Measurements from ENCODE around the gene THSD7B. TPM values are rescaled to one million over a fixed set of nuclear protein-coding genes. Genes with fewer than 3 reads are reported as not detected.

THSD7B gene
- total RNA-seq, 1 experiment from 2014 or later = 6.9 TPM

DNA sequence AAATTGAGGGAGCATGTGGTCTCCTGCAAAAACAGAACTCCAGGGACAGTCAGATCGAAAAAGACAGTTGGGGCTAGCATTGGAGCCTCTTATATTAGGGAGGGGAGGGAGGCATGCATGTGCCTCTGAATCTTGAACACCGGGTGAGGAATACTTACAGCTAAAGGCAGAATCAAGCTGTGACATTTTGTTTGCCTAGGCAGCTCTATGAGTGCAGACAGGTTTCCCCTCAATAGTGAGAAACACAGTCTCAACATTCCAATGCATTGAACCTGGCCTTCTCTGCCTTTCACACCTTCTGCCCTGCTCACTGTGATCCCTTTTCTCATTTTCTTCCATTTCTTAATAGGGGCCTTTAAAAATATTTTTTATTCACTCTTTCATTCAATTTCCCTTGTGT lies 140.4 kb downstream of the THSD7B start:
- H3K27me3 Mint-ChIP-seq (ENCODE audit: insufficient read depth, unreplicated experiment) = no peaks in the 10 kb centered on the region
- no peak overlapping the region for H3K27ac Mint-ChIP-seq (ENCODE audit: unreplicated experiment)
- peaks cover 13% of the 10 kb centered on the region for H3K4me1 Mint-ChIP-seq (ENCODE audit: low read depth, unreplicated experiment)
- no peak for DNase-seq
- H3K36me3 Mint-ChIP-seq (ENCODE audit: insufficient read depth, unreplicated experiment) = no peaks in the 10 kb centered on the region
- TF ChIP-seq, protein P1, sequence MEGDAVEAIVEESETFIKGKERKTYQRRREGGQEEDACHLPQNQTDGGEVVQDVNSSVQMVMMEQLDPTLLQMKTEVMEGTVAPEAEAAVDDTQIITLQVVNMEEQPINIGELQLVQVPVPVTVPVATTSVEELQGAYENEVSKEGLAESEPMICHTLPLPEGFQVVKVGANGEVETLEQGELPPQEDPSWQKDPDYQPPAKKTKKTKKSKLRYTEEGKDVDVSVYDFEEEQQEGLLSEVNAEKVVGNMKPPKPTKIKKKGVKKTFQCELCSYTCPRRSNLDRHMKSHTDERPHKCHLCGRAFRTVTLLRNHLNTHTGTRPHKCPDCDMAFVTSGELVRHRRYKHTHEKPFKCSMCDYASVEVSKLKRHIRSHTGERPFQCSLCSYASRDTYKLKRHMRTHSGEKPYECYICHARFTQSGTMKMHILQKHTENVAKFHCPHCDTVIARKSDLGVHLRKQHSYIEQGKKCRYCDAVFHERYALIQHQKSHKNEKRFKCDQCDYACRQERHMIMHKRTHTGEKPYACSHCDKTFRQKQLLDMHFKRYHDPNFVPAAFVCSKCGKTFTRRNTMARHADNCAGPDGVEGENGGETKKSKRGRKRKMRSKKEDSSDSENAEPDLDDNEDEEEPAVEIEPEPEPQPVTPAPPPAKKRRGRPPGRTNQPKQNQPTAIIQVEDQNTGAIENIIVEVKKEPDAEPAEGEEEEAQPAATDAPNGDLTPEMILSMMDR (IDR thresholded peaks at IDR 0.05; ENCODE audit: insufficient read depth in 1 of 2, low read depth in 1 of 2, low read length in 1 of 2, severe bottlenecking in 1 of 2, unreplicated experiment in 1 of 2) = no peak
- ChIA-PET CTCF (no interaction called here), POLR2A (no interaction called here)
- H3K9me3 ChIP-seq = no peaks in the 10 kb centered on the region
- H3K4me3 ChIP-seq (ENCODE audit: low read depth, low read length) = no peak overlapping the region
- intact Hi-C loops (cut with micrococcal nuclease; ENCODE audit: unreplicated experiment) = no loop called here
- H3K27me3 ChIP-seq (replicated peaks; ENCODE audit: control insufficient read depth, insufficient read depth, low read length) = no peaks in the 10 kb centered on the region
- H3K4me1 ChIP-seq = peaks cover 11% of the 10 kb centered on the region
- peaks cover 10% of the 10 kb centered on the region for H3K9me3 Mint-ChIP-seq (ENCODE audit: unreplicated experiment)
- no peaks in the 10 kb centered on the region for H3K36me3 ChIP-seq (ENCODE audit: control insufficient read depth, insufficient read depth, low read length)
- no TSS peak for BruUV-seq (replicated peaks)
- H3K4me3 Mint-ChIP-seq (ENCODE audit: unreplicated experiment) = no peak overlapping the region

DNA sequence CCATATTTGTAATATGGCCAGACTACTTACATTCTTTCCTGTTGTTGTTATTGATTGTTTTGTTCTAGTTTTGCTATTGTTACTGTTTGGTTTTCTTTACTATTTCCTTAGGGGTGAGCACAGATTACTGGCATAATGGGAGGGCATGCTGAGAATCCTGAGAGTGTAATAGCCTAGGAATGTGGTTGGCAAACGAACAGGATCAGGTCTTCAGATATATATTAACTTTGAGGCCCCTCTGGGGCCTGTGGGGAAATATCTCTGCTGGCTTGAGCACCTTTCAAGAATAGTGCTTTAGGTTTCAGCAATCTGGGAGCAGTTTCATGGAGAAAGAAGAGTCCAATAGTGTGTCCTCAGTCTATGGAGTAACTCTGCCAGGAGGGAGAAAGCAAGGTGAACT lies 144.4 kb downstream of the THSD7B start:
- peak overlapping the region; percentile 31 for H3K4me3 Mint-ChIP-seq (ENCODE audit: unreplicated experiment)
- H3K9me3 Mint-ChIP-seq (ENCODE audit: unreplicated experiment) = peaks cover 30% of the 10 kb centered on the region
- H3K27me3 Mint-ChIP-seq (ENCODE audit: insufficient read depth, unreplicated experiment) = no peaks in the 10 kb centered on the region
- intact Hi-C loops (cut with micrococcal nuclease; ENCODE audit: unreplicated experiment) = no loop called here
- no peaks in the 10 kb centered on the region for H3K36me3 Mint-ChIP-seq (ENCODE audit: insufficient read depth, unreplicated experiment)
- Histone ChIP-seq H3K9me3 (no peaks in the 10 kb centered on the region; the same call in 1 of the 2 replicates), H3K4me3 (ENCODE audit: low read depth, low read length) (no peak overlapping the region), H3K4me1 (peaks cover 11% of the 10 kb centered on the region), H3K36me3 (ENCODE audit: control insufficient read depth, insufficient read depth, low read length) (no peaks in the 10 kb centered on the region), H3K27me3 (replicated peaks; ENCODE audit: control insufficient read depth, insufficient read depth, low read length) (no peaks in the 10 kb centered on the region)
- peak overlapping the region; percentile 60 for H3K27ac Mint-ChIP-seq (ENCODE audit: unreplicated experiment)
- ChIA-PET CTCF (no interaction called here), POLR2A (no interaction called here)
- DNase-seq = peak; percentile 40 to 41
- peaks cover 13% of the 10 kb centered on the region for H3K4me1 Mint-ChIP-seq (ENCODE audit: low read depth, unreplicated experiment)
- TF ChIP-seq, protein P1 (IDR thresholded peaks at IDR 0.05; ENCODE audit: insufficient read depth in 1 of 2, low read depth in 1 of 2, low read length in 1 of 2, severe bottlenecking in 1 of 2, unreplicated experiment in 1 of 2) = no peak
- BruUV-seq (replicated peaks) = no TSS peak

DNA sequence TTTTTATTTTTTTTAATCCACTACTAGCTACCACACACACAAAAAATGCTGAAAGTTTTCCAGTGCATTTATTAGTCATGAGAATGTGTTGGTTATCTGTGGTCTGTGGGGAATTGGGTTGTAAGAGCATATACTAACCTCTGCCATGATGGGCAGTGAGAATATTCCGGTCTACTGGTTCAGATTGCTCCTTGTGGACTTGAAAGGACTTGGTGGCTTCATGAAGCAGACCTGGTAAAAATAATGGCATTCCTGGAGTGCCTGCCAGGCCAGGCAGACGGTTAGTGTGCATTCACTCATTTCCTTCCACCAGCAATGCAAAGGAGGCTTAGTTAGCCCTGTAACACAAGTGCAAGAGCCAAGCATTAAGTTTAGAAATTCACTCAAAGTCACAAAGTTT lies 150.8 kb downstream of the THSD7B start:
- POLR2A ChIA-PET = no interaction called here
- H3K4me3 ChIP-seq (ENCODE audit: low read depth, low read length) = no peak overlapping the region
- Mint-ChIP-seq H3K36me3 (ENCODE audit: insufficient read depth, unreplicated experiment) (no peaks in the 10 kb centered on the region), H3K27me3 (ENCODE audit: insufficient read depth, unreplicated experiment) (no peaks in the 10 kb centered on the region), H3K9me3 (ENCODE audit: unreplicated experiment) (peaks cover 20% of the 10 kb centered on the region), H3K4me1 (ENCODE audit: low read depth, unreplicated experiment) (no peaks in the 10 kb centered on the region), H3K4me3 (ENCODE audit: unreplicated experiment) (no peak overlapping the region), H3K27ac (ENCODE audit: unreplicated experiment) (no peak overlapping the region)
- H3K36me3 ChIP-seq (ENCODE audit: control insufficient read depth, insufficient read depth, low read length) = no peaks in the 10 kb centered on the region
- no peak for DNase-seq
- H3K9me3 ChIP-seq = peaks cover 3% of the 10 kb centered on the region
- no peaks in the 10 kb centered on the region for H3K4me1 ChIP-seq
- intact Hi-C loops (cut with micrococcal nuclease; ENCODE audit: unreplicated experiment) = no loop called here
- CTCF ChIA-PET = no interaction called here
- no TSS peak for BruUV-seq (replicated peaks)
- TF ChIP-seq, protein P1 (IDR thresholded peaks at IDR 0.05; ENCODE audit: insufficient read depth in 1 of 2, low read depth in 1 of 2, low read length in 1 of 2, severe bottlenecking in 1 of 2, unreplicated experiment in 1 of 2) = no peak
- no peaks in the 10 kb centered on the region for H3K27me3 ChIP-seq (replicated peaks; ENCODE audit: control insufficient read depth, insufficient read depth, low read length)

Data from Caco-2 (cell line).